GM18505 (cell line): ENCODE data around the gene PRR30.
"Not testable (repeated sequence)": the region's sequence is repeated elsewhere in the genome, so short reads cannot be mapped to it uniquely, and the experiment has no call there.

ENCODE experiments used
- ATAC-seq: cut with Tn5 transposase; IDR thresholded peaks from one replicate; pipeline ENCODE4 v1.9.1; 2021; ENCODE audit not compliant: unreplicated experiment
- POLR2A ChIP-seq: IDR thresholded peaks from 4 replicates; pipeline ENCODE4 v1.6.1; 2011; ENCODE audit warnings: borderline replicate concordance; ENCODE audit not compliant: insufficient read depth, insufficient read length; ENCODE audit errors: extremely low read depth

Gene PRR30

GRCh38 chr2:27133195-27133875 lies 5.9 kb downstream of the PRR30 start:
- no peak for ATAC-seq
- no peak for TF ChIP-seq POLR2A

DNA sequence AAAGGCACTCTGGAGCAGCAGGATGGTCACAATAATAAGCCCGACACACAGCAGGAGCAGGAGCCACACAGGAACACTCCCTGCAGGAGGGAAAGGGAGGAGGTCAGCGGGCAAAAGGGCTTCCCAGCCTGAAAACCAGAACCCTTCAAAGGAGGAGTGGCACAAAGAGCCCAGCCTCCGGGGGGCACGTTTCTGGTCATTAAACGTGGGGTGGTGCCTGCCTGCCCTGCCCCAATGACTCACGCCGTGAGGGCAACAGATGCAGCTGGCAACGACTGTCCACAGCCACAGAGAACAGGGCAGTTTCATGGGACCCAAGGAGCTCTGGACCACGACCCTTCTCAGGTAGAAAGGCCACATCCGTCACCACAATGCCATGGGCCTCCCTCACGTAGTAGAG lies 7.8 kb downstream of the PRR30 start:
- ATAC-seq: no peak
- TF ChIP-seq POLR2A: no peak

- ATAC-seq: no peak
- TF ChIP-seq POLR2A: no peak
These were observed 8.8 kb downstream of the PRR30 start for GRCh38 chr2:27130396-27130795.

DNA sequence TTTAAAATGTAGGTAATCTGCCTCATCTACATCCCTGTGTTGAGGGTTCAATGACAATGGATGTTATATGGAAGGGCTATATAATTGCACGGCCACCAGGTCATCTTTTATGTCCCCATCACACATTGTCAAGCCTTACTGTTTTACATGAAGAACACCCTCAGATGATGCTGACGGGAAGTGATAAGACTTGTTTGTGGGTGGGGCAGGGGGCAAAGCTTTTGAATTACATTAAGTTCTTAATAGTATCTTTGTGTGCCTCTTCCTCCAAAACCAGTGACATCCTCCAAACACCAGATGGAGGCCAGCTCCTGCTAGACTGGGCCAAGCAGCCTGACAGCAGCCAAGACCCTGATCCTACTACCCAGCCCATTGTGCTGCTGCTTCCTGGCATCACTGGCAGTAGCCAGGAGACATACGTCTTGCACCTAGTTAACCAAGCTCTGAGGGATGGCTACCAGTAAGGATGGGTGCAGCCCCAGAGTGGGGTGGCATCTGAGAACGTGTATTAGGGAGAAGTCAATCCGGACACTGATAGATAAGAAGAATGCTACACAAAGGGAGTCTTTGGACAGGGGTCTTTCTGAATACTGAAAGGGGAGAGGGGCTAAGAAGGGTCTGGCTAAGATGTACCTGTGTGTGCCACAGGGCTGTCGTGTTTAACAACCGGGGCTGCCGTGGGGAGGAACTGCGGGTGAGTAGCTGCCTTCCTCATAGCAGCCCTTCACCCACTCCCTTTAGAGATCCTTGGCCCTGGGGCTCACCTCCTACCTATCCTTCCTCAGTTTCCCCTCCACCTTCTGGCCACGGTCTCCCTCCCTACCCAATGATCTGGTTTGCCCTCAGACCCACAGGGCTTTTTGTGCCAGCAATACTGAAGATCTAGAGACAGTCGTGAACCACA lies 10.3 kb downstream of the PRR30 start:
- no peak for ATAC-seq
- TF ChIP-seq POLR2A: no peak

DNA sequence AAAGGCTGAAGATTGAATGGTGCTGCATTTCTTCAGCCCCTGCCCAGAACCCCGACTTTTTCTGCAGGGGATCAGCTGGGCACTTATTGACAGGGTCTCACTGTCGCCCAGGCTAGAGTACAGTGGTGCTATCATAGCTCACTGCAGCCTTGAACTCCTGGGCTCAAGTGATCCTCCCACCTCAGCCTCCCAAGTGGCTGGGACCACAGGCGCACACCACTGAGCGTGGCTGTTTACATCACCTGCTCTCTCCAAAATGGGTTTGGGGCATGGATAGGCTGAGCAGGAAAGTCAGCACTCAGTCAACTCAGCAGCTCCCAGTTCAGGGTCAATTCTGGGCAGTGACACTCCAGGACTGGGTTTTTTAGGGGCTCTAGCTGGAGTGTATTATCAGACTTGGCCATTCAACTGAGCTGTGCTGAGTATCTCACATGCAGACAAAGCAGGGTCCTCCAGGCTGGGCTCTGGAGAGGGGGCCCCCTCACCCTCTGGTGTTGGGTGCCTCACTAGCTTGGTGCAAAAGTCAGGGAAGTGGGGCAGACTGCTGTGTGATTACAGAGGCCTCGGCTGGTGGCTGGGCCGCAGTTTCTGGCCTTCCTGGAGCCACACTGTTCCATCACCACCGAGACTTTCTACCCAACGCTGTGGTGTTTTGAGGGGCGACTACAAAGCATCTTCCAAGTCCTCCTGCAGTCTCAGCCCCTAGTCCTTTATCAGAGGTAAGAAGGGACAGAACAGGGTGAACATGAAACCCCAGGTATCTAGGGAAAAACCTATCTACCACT lies 11.1 kb downstream of the PRR30 start:
- ATAC-seq: no peak
- TF ChIP-seq POLR2A: no peak

DNA sequence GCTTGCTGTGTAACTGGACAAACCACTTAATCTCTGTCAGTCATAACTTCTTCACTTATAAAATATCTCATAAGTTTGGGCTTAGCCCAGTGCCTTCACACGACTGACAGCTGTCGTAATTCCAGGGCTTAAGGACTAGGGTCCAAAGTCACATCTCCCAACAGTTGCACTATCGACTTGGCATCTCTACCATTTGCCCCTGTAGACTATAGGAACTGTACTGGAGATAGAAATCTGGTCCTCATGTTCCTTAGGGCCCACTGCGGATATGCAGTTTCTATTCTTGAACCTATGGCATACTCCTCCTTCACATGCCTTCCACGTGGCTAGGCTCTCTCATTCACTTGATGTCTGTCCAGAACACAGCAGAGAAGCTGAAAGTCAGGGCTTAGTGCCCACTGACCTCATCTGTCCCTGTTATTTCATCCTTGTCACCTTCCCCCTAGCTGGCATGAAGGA lies 12.9 kb downstream of the PRR30 start:
- ATAC-seq: no peak
- TF ChIP-seq POLR2A: no peak

GRCh38 chr2:27125104-27125503 lies 14.1 kb downstream of the PRR30 start:
- TF ChIP-seq POLR2A: no peak
- no peak for ATAC-seq

DNA sequence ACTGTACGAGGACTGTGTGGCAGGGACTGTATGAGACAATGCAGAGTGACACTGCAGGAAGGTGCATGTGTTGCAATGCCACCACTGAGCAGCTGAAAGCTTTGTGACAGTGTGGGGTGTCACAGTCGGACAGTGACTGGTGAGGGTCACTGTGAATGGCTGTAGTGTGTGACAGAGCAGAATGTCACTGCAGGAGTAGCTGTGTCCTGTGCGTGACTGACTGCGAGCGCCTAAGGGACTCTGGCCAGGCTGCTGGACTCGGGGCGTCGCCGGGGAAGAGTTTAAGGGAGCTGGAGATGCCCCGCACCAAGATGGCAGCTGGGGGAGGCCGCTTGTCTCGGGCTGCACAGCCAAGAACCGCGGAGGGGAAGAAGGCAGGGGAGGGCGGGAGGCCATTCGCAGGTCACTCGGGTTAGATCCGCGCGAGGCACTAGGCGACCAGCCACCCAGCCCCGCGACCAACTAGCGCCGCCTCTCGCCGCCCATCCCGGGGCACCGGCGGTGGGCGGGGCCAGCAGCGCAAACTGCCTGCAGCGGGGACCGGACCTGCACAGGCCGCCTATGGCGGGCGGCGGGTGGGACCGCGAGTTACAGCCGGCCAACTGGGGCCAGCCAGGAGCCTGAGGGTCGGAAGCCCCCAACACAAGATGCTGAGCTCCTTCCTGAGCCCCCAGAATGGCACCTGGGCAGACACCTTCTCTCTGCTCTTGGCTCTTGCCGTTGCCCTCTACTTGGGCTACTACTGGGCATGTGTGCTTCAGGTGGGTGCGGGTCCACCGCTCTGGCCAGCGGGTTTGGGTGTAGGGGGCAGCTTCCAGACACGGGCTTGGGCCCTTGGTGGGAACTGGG lies 15.7 kb downstream of the PRR30 start, which contains the start of gene ABHD1:
TSS of gene ABHD1 (plus strand) at position 514 of the 849 bp plus-strand sequence. CDS start at position 648, 134 bp downstream.
- TF ChIP-seq POLR2A: peak; percentile 25
- no peak for ATAC-seq

GRCh38 chr2:27122791-27123190 lies 16.4 kb downstream of the PRR30 start:
- TF ChIP-seq POLR2A: no peak
- ATAC-seq: no peak

DNA sequence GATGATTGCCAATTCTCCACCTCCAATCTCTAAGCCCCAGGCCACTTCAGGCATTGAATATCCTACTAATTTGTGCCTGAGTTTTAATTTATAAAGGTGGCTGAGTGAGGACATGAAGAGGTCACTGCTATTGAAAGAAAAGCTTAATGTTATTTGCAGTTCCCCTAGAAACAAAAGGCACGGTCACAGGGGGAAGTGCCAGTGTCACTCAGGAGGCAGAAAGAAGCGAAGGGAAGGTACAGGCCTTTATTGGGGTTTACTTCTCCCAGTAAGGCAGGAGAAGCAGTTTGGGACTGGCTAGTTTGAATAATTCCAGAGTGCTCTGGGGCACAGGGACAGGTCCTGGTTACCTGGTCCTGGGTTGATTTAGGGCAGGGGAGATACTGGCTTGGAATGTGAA lies 17.3 kb downstream of the PRR30 start:
- TF ChIP-seq POLR2A: no peak
- no peak for ATAC-seq

- ATAC-seq: not testable (repeated sequence)
These were observed 19.9 kb downstream of the PRR30 start for GRCh38 chr2:27119330-27119670.

- no peak for ATAC-seq
- no peak for TF ChIP-seq POLR2A
These were observed 20.5 kb downstream of the PRR30 start, which contains the start of gene CGREF1 for GRCh38 chr2:27118525-27119329. CGREF1 (minus strand) TSS chr2:27119128; CDS start chr2:27104366, 14,762 bp downstream.
